Activated CD4-positive, alpha-beta T cell treated with anti-CD3 and anti-CD28 coated beads for 1 hour (primary cell): ENCODE data around the gene TGFBI.

Experiments
- DNase-seq: peaks from one replicate; pipeline ENCODE4 v3.0.0-alpha.2; 2020

The TGFBI gene

GRCh38 chr5:136004436-136004835 is 24.4 kb upstream of the TGFBI start:
- no peak for DNase-seq

- no peak for DNase-seq
These were observed 23.3 kb upstream of the TGFBI start for GRCh38 chr5:136005476-136005875.

- no peak for DNase-seq
These were observed 22.6 kb upstream of the TGFBI start for GRCh38 chr5:136006164-136006563.

DNA sequence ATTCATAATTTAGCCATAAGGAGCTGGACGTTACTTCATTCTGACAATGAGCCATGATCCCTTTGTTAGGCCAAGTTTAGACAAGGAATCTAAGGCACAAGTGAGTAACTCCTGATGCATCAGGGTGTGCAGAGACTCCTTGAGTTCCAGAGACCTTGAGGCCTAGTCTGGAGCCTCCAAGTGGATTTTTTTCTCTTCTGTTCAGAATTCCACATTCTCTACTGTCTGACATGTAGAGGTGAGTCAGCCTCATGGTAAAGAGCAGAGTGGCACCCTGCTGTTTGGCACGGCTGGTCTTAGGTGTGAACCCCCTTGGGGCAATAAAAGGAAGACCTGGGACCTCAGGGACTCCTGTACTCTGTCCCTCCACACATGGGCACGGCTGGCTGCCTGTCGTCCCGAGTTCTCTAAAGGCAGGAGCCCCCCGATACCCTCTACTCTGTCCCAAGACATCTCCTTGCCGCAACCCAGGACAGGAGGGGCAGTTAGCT is 22.0 kb upstream of the TGFBI start:
- DNase-seq, result no peak

- DNase-seq, result no peak
These were observed 21.5 kb upstream of the TGFBI start for GRCh38 chr5:136007271-136007670.

DNA sequence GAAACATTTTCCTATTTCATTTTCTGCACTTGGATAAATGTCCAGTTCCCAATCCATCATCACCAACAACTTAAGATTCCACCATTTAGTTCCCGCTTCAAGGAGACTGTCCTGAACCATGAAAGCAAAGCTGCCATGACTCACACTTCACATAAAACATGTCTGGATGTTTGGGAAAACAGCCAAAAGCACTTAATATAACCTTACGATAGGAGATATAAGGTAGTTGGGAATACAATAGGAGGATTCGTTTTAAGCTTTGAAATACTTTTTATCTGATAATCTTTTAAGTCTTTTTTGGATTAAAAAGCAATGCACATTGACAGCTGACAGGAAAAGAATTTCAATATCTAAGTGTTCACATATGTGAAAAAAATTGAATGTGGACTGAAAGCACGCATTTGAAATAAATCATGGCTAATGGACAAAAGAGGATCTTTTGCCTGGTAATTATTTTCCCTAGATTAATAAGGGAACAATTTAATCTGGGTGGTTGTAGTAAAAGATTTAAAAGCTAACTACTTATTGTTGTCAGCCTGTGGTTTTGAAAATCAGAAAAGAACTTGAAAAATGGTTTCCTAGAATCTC is 17.3 kb upstream of the TGFBI start:
- DNase-seq, result no peak

DNA sequence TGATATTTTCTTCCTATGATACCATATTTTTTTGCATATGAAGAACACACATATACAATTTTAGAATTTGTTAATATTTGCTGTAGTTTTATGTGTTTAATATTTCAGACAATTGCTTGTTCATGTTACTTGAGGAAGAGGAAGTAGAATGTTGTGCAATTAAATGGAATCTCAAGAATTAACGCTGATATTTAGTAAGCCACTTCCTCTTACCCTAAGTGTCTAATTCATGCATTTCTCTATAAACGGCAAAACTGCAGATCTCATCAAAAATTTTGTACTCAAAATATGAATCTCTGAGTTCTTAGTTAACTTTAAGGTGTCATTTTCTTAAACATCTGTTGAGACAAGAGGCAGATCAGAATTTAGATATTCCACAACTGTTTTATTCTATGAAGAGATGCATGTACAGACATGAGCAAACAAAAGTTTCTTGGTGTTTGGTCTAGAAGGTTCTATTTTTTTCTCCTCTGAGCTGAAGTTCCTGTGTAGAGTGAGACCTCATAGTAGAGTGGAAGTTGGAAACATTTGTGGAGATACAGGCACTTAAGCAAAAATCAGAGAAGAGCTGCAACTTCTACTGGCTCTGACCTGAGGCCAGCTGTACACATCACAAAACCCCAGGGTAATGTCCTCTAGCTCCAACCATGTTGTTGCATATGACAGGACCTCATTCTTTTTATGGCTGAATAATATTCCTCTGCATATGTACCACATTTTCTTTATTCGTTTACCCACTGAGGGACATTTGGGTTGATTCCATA is 16.6 kb upstream of the TGFBI start:
- DNase-seq, result no peak

DNA sequence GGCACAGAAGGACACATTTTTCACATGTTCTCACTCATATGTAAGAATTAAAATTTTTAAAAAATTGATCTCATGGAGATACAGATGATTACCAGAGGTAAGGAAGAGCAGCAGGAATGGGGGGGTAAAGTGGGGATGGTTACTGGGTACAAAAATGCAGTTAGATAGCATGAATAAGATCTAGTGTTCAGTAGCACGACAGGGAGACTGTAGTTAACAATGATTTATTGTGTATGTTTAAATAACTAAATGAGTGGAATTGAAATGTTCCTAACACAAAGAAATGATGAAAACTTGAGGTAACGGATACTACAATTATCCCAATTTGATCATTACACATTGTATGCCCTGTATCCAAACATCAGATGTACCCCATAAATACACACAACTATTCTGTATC is 15.2 kb upstream of the TGFBI start:
- no peak for DNase-seq

DNA sequence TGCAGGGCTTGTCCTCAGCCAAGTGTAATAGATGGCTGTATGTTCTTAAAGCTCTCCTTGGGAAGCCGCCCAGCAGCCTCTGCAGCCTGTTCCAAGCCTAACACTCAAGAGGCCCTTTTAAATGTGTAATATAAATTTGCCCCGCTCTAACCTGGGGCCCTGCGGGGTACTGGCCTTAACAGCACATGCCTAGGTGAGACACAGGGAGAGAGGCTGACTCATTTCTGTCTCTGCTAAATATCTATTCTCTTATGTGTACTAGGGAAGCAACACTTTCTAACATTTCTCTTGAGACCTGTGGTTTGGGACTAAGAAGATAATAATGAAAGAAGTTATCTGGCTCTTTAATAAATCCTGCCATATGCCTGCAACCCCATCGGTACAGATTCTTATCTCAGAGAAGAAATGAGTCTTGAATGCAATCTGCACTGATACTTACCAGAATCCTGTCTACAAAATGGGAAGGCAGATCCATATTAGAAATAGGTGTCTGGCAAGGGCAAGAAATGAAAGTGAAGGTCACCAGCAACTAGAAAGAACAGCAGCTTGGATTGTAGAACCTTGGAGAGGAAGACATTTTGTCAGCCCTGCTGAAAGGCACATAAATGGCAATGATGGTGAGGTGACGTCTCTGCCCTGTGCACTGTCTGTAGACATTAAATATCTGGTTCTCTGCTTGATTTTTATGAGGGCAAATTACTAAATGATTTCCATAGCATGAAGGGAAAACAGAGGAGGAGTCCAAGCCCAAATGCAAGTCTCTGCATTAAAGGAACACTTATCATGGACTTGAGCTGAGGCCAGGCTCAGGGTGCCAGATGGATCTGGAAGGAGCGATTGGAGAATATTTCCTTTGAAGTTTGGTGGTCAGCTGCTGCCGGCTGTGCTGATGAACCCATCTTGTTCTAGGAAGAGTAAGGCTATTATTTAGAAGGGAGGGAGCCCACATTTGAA is 14.5 kb upstream of the TGFBI start:
- no peak for DNase-seq

GRCh38 chr5:136015003-136015375 is 13.8 kb upstream of the TGFBI start:
- no peak for DNase-seq

GRCh38 chr5:136015966-136016650 is 12.7 kb upstream of the TGFBI start:
- no peak for DNase-seq

DNA sequence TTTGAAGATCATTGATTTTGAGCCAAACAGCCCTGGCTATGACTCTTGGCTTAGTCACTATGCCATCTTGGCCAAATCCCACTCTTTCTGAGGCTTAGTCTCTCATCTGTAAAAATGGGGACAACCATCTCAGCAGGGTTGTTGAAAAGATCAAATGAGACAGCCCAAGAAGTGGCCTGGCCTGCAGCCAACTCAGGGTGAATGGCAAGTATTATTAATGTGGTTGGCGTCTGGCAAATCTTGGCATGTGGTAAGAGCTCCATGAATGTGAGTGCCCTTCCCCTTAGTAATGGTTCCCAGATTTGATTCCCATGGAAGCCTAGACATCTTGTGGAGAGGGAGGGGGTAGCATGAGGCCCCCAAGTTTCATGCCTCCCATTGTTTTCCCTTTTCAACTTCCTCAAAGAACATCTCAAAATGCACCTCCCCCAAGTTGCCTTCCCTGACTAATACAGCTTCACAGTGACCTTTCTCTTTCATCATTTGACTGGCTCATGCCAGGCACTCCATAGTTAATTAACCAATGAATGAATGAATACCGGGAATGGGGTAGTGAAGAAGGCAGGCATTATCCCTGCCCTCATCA is 11.8 kb upstream of the TGFBI start:
- no peak for DNase-seq

GRCh38 chr5:136018814-136019783 is 9.7 kb upstream of the TGFBI start:
- DNase-seq, result no peak

DNA sequence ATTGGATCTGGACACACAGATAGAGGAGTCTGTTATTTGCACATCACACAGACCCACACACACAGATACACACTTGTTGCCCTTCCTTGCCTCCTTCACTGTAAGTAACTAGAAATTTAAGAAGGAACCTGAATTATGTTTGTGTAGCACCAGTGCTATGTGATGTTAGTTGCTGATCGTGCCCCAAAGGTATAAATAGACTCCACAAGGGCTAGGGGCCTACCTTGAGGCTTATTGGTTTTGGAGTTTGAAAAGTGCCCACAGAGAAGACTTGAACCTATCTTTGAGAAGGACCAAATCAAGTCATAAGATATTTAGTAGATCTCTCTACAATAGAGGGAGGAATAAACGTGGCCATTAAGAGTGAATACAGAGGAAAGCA is 8.8 kb upstream of the TGFBI start:
- no peak for DNase-seq

- DNase-seq, result no peak
These were observed 8.3 kb upstream of the TGFBI start for GRCh38 chr5:136020383-136021015.

- no peak for DNase-seq
These were observed 7.8 kb upstream of the TGFBI start for GRCh38 chr5:136021016-136021405.

- DNase-seq, result no peak
These were observed 5.8 kb upstream of the TGFBI start for GRCh38 chr5:136022965-136023364.

DNA sequence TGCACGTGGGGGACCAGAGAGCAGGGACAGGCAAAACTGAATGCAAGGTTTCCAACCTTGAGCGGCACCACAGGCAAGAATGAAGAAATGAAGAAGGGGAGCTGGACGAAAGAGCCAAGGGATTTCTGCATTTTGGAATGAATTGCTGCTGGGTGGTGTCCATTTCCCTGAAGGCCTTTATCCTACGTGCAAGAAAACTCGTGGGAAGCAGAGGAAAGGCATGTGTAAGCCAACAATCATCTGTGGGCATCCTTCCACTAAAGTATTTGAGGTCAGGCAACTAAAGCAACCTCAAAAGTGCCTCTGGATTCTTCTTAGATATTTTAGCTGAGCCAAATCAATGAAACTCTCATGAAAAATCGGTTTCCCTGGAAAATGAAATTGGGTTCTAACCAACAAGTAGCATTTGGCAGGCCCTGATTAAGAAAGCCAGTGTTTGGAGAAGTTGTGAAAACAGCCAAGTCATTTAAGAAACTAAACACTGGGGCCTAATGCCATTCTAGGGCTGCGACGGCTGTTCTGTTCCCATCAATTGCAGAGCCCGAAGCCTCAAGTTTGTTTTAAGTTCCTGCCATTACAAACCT is 4.7 kb upstream of the TGFBI start:
- no peak for DNase-seq

- no peak for DNase-seq
These were observed 2.9 kb upstream of the TGFBI start for GRCh38 chr5:136025900-136026299.

DNA sequence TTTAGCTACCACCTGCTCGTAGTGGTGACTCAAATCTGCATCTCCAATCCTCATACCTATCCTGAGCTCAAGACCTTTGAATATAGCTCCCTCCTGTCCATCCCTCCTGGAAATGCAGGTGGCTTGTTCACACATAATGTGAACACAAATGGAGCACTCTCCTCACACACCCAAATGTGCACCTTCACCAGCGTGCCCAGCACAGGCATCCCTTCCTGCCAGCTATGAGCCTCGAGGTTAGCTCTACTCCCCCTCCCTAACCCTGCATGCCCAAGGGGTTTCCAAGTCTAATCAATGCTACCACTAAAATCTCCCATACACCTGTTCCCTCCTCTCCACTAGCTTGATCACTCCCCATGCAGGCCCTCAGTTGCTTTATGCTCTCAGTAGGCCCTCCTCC is 2.2 kb upstream of the TGFBI start:
- DNase-seq, result no peak

DNA sequence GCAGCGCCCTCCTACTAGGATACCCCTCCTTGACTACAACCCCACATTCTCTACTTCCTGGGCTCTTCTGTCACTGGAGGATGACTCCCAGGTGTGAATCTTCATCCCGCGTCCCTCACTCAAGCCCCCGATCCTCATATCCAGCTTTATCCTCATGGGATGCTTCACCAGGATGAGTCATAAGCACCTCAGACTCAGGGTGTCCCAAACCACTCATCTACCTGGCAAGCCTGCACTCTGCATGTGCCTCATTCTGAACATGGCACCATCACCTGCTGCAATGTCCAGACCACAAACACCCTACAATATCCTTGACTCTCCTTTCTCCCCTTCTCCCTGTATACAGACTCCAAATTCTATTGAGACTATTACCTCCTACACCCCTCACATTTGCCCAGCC is 1.5 kb upstream of the TGFBI start:
- no peak for DNase-seq
